VCaP (cell line): ENCODE results near the gene FHOD3.
"Not testable (repeated sequence)": the region's sequence is repeated elsewhere in the genome, so short reads cannot be mapped to it uniquely, and the experiment has no call there.

ENCODE experiments used
- H3K27ac ChIP-seq: fragments of 450-650 bp; 2 replicates; pipeline ENCODE4 v1.5.1; 2017
- TF ChIP-seq, protein P1 (sequence below): fragments of 450-650 bp; conservative IDR thresholded peaks from 2 replicates; pipeline ENCODE4 v1.5.1; 2017; ENCODE audit warnings: mild to moderate bottlenecking, moderate library complexity

FHOD3 gene

DNA sequence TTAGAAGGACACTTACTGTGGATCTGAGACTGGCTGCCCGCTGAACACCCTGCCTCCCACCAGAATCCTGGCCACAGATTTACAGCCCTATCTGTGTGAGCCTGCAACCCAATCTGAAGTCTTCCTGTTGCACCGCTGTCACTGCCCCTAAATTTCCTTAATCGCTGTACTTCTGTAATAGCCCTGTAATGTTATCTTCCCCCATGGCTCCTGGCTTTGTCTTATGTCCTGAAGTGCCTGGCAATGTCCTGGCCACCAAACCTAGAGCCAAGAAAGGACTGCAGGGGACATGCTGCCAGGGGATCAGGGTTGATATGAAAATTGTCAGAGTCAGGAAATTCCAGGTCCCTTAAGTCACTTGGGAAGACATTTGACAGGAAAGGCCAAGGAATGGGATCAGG is 52.7 kb downstream of the FHOD3 start:
- TF ChIP-seq, protein P1, sequence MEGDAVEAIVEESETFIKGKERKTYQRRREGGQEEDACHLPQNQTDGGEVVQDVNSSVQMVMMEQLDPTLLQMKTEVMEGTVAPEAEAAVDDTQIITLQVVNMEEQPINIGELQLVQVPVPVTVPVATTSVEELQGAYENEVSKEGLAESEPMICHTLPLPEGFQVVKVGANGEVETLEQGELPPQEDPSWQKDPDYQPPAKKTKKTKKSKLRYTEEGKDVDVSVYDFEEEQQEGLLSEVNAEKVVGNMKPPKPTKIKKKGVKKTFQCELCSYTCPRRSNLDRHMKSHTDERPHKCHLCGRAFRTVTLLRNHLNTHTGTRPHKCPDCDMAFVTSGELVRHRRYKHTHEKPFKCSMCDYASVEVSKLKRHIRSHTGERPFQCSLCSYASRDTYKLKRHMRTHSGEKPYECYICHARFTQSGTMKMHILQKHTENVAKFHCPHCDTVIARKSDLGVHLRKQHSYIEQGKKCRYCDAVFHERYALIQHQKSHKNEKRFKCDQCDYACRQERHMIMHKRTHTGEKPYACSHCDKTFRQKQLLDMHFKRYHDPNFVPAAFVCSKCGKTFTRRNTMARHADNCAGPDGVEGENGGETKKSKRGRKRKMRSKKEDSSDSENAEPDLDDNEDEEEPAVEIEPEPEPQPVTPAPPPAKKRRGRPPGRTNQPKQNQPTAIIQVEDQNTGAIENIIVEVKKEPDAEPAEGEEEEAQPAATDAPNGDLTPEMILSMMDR: no peak
- H3K27ac ChIP-seq: peak overlapping the region; percentile 97

GRCh38 chr18:36350839-36351469 is 53.4 kb downstream of the FHOD3 start:
- H3K27ac ChIP-seq: peak overlapping the region; percentile 97
- TF ChIP-seq, protein P1: no peak

DNA sequence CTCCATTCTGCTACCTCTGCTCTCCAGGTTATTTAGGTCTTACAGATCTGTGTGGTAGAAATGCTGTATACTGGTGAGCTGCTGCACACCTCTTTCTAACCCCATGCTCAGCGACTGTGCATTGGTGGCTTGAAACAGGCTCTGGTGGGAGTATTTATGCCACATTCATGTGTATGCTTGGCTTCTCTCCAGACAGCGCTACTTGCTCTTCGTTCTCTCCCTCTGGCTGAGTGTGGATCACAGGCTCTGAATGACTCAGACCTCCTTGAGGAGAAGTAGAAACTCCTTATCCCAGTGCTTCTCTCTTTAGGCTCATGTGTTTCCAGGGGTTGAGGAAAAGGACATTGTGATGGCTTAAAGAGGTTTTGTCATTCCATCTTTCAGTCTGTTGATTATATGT is 54.9 kb downstream of the FHOD3 start:
- H3K27ac ChIP-seq: peak overlapping the region; percentile 97; the same call in 1 of the 2 replicates
- TF ChIP-seq, protein P1: no peak

DNA sequence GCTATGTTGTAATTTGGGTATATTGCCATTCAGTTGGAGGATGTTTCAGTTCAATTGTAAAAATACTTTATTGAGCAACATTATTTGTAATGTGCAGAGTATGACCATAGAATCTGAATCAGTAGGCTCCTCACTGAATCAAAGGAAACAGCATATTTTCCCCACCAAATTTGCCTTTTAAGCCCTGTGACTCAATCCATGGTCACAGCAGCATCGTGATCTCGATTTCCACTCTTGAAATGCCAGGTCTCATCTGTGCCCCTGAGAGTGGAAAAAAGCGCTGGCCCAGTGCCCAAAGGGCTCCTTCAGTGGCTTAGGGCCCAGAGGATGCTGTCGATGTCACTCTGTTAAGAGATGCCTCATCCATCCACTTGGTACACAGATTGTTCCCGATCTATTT is 57.5 kb downstream of the FHOD3 start:
- H3K27ac ChIP-seq: peak overlapping the region; percentile 45
- TF ChIP-seq, protein P1: no peak

DNA sequence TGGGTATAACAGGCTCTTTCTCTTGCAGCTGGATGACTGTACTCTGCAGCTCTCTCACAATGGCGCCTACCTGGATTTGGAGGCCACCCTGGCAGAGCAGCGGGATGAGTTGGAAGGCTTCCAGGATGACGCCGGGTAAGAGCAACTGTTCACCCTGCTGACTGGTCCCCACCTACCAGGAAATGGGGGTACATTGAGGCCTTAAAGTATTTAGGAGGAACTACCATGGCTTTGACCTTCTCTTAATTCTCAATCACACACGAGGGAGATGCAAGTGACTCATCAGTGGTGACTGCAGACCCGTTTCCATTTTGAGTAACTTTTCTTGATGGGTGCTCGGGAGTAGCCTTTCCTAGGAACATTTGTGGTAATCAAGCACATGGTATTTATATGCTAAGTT is 58.0 kb downstream of the FHOD3 start:
- TF ChIP-seq, protein P1: no peak

GRCh38 chr18:36356741-36357140 is 59.2 kb downstream of the FHOD3 start:
- H3K27ac ChIP-seq: not testable (repeated sequence)

More for the DNA sequence above, 58.0 kb downstream of the FHOD3 start:
- peak overlapping the region; percentile 45 for H3K27ac ChIP-seq

GRCh38 chr18:36358141-36358540 is 60.6 kb downstream of the FHOD3 start:
- H3K27ac ChIP-seq: no peak overlapping the region
- TF ChIP-seq, protein P1: no peak

DNA sequence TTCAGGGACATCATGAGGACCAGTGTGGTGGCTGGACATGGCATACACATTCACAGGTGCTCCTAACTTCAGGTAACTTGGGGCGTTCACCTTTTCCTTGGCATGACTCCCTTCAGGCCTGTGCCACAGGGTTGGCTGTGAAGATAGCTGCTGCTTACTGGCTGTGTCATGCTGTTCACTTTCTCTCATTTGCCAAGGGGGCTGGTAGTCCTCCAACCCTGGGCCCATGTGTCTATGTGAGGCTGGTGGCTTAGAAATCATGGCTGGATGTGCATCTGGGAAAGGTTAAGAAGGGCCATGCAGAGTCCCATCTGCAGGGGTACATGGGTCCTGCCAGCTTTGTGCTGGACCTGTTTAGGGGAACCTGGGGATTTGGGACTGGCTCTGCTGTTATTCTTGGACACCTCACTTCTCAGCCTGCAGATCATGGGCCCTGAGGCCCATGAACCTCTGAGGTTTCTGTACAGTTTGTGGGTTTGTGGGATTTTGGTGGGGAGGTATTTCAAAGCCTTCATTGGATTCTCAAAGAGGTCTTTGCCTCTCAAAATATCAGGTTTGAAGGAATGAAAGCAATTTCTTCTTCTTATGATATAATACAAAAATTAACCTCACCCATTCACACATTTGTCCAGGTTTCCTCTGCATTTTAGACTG is 62.9 kb downstream of the FHOD3 start:
- TF ChIP-seq, protein P1: no peak
- H3K27ac ChIP-seq: no peak overlapping the region
